Activated CD8-positive, alpha-beta memory T cell treated with anti-CD3 and anti-CD28 coated beads for 24 hours (primary cell): ENCODE data around the gene SIX2.
A peak's percentile ranks its signal among the peaks of the same experiment; 100 is the strongest.

ENCODE experiments used
- DNase-seq: peaks from one replicate; pipeline ENCODE4 v3.0.0-alpha.2; 2020

The SIX2 gene

DNA sequence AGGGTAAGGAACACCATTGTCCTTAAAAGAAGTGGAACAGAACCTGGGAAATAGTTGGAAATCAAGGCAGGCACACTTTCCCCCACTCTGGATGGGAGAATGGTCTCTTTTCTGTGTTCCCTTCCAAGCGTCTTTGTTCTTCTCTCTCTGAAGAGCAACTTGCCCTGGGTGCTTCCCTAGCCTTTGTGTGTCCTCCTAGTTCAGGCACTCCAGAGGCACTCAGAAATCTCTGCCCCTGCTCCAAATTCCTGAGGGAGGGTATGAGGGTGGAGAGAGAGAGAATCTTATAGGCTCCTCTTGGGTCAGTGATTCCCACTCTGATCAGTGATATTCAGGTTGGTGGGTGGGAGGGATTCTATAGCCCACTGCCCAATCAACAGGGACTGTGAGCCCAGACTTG, 8.8 kb upstream of the SIX2 start:
- DNase-seq, result no peak

DNA sequence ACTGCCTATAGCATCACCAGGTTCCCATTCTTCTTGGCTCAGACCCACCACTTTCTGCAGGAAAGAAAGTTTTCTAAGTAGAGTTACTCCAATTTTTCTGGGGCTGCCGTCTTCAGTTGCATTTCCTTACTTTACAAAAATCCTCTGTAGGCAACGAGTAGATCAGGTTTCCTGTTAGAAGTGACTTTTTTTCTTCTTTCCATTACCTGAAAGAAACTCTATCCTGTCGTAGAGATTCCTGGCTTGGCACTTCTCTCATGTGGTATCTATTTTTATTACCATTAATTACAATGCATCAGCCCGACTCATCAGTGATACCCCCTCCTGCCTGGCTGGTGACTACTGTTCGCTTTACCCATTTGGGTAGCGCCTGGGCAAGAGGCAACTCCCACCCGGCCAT, 5.6 kb upstream of the SIX2 start:
- no peak for DNase-seq

DNA sequence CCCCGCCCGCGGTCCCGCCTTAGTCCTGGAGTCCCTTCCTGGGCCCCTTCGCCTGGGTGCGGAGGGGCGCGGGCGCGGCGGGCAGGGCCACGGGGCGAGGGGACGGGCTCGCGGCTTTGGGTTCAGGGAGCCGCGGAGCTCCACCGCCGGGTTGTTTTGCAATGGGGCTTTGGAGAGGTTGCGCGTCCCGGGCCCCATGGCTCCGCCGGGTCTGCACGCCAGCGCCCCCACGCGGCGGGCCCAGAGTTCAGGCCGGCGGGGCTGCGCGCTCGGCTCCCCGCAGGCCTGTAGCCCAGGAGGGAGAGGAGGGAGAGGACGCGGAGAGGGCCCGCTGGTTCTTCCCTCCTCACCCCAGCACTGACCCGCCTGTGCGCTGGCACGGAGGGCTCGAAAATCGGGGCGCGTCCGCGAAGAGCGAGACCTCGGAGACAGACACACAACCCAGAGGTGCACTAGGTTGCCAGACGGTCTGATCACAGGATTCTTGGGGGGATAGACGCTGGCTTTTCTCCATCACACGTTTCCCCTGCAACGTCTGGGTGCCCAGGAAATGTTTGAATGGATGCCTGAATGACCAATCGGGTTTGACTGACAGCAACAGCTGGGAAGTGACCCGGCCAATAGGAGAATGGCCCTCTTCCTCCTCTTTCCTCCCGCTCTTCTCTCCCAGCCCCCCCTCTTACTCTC, 4.9 kb upstream of the SIX2 start:
- peak; percentile 58 for DNase-seq

DNA sequence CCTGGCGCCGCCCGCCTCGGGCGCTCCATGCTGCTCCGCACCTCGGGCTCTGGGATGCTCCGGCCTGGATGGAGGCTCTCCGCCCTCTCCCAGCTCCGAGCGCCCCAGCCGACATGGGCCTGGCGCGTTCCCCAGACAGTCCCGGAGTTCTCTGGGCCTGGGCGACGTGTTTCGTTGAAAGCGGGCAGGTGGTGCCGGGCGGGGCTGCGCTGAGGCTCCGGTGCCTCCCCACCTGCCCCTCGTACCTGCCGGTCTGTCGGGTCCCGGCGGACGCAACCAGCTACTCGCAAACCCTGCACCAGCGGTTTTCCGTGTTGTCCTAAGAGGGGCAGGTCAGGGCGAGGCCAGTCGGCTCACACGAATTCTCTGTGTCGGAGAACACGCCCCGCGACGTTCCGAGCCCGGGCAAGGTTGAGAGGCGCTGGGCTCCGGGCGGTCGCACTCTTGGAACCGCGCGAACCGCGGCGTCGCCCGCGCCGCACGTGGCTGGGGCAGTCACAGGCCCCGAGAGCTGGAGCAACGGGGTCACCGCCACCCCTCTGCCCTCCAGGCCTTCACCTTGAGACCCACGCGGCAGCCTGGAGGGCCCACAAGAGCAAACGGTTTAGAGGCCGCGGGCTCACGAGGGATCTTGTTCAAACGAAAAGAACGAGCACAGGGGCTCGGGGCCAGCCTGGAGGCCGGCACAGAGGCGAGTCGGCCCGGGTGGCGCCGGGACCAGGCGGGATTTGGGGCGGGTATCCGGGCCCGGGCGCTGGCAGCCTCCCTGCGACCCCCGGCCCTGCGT, 4.2 kb upstream of the SIX2 start:
- DNase-seq, result no peak

DNA sequence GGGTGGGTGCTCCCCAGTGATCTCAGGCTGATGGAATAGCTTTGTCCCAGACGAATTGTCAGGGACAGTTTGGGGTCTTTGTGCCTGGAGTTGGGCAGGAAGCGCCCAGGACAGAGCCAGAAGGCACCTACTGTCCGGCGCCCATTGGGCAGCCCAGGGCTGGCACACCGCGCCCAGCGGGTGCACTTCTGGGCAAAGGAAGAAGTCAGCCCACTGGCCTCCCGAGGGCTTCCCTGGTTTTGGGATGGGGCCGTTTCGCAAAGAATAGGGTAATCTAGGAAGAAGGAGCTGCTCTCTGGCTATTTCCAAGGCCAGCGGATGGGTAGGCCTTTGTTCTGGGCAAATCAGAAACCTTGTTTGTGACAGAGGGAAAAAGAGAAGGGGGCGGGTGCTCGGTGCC, 3.5 kb upstream of the SIX2 start:
- no peak for DNase-seq

DNA sequence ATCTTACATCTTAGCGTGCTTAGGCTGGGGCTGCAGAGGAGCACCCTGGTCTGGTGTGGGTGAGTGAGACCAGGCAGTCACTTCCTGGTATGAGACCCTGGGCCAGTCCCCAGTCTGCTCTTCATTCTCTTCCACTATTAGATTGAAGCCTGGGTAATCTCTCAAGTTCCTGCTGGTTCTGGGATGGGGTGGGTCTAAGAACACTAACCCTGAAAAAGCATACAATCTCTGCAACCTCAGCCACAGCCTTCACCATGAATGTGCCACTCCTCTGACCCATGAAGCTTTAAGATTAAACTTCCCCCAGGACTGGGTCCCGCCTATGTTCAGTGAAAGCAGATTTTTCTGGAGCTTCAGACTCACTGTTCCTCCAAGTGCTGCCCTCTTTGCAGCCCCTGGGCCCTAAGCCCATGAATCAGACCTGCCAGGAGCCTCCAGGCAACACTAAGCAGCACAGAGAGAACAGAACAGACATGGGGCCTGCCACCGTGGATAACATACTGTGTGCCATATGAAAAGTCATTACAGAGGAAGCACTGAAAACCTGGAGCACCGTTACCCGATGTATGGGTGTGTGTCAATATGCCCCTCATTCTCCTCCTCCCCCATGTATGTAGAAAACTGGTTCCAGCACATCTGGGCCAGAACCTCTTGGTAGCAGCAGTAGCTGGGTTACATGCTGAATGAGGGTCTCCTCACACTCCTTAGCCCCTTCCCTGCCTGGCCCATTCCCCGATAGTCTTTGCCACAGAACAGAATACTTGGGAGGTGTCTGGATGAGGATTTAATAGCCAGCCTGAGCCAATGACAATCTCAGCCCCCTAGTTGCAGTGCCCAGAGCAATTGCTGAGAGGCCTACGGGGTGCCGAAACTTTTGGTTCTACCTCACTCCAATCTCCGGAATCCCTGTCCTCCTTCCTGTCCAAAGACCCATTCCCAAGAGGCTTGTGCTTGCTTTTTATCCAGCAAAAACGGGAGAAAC, 2.7 kb upstream of the SIX2 start:
- DNase-seq, result no peak

DNA sequence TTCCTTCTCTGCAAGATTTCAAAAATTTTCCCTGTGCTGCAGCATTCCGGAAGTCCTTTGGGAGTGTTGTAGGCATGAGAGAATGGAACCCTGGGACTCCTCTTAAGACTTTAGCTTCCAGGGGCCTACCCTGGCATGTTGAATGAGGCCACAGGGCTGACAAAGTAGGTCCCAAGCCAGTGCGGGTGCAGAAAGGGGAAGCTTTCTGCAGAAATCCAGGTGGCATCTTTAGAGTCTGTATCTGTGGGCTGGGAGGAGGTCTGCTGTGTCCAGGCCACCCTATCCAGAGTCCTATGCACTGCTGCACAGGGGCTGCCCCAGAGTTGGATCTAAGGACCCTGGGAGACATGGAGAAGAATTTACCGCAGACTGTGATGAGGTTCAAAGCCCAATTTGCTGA, 1.9 kb upstream of the SIX2 start:
- DNase-seq, result no peak

DNA sequence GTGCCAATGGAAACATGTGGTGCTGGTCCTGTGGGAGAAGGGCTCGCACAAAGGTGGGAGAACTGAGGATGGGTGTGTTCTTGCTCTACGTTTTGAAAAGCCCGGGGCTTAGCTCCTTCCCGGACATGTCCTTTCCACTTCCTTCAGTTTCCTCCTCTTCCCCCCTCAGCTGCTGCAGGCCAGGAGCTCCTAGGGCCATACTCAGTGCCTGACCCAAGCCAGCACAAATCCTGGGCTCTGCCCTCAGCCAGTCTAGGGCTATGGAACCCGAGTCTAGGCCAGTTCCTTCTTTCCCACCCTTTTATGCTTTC, 1.4 kb upstream of the SIX2 start:
- DNase-seq, result no peak

DNA sequence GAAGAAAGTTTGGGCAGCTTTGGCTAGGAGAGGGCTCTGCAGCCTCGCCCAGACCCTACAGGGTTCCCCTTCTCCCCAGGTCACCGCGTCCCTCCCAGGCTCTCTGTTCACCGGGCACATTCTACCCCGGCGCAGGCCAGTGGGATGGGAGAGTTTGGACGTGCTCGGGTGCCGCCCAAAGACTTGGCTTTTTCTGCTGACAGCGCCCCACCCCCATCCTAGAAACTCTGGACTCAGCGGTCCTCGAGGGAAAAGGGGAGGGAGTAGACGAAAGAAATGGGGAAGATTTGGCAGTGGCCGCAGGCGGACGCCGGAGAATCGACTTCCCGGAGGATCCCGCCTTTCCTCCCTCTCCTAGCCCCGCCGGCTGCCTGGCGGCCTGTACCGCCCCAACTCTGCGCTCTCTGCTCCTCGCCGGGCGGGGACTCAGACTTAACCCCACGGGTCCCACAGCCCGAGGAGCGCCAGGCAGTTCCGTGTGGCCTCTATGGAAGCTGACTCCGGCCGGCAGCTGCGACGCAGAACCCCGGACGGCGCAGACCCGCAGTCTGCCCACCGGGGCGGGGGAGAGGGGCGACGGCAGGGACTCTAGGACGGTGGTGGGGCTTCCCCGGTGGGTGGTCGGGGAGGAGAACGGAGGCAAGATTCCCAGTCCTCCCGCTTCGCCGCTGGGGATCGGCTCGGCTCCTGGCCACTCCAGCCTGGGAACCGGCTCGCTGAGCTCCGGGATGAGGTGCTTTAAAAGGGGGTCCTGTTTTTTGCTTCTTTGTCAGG, 863 bp upstream of the SIX2 start:
- DNase-seq, result no peak

DNA sequence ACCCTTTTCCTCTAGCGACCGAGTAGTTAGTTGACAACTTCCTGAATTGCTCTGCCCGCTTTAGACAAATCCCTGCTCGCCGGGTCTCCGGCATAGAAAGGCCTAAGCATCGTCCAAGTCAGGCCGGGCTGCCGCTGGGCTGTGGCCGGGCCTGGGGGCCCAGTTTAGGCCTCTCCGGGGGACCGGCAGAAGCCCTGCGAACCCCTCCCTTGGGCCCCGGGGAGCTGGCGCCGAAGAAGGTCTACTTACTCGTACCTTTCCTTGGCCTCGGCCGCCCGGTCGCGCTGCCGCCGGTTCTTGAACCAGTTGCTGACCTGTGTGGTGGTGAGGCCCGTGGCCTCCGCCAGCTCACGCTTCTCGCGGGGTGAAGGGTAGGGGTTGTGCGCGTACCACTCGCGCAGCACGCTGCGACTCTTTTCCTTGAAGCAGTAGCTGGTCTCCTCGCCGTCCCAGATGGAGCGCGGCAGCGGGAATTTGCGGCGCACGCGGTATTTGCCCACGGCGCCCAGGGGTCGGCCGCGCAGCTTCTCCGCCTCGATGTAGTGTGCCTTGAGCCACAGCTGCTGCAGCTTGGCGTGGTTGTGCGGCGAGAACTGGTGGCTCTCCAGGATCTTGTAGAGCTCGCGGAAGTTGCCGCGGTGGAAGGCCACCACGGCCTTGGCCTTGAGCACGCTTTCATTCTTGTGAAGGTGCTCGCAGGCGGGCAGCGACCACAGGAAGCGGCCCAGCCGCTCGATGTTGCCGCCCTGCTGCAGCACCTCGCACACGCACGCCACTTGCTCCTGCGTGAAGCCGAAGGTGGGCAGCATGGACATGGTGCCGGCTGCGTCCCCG, 739 bp downstream of the SIX2 start:
- DNase-seq, result peak; percentile 62

DNA sequence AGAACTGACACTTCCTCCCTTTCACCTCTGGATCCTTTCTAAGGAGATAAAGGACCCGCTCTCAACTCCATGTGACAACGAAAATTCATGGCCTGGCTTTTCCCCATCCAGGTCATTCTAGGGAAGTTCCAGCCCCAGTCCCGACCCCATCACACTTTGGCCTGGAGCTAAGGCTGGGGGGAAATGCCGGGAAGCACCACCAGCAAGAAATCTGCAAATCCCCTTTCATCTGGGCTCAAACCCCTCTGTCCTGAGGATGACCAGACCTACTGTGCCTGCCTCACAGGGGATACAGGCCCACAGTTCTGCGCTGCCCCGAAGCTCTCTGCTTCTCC, 1.3 kb downstream of the SIX2 start:
- peak; percentile 54 for DNase-seq

DNA sequence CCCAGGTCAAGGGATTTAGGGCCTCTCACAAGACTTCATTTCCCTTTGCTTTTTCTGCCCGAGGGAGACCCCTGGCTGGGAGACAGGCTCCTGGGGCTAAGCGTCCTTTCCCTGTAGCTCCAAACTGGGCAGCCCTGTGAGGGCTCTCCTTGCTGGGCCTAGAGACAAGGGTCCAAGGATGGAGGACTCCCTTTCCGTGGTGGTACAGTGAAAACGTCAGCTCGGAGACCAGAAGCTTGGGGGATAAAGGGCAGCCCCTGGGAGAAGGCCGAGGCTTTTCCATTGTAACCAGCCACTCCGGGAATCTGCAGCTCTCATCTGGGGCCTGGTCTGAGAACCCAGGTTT, 2.3 kb downstream of the SIX2 start:
- no peak for DNase-seq

DNA sequence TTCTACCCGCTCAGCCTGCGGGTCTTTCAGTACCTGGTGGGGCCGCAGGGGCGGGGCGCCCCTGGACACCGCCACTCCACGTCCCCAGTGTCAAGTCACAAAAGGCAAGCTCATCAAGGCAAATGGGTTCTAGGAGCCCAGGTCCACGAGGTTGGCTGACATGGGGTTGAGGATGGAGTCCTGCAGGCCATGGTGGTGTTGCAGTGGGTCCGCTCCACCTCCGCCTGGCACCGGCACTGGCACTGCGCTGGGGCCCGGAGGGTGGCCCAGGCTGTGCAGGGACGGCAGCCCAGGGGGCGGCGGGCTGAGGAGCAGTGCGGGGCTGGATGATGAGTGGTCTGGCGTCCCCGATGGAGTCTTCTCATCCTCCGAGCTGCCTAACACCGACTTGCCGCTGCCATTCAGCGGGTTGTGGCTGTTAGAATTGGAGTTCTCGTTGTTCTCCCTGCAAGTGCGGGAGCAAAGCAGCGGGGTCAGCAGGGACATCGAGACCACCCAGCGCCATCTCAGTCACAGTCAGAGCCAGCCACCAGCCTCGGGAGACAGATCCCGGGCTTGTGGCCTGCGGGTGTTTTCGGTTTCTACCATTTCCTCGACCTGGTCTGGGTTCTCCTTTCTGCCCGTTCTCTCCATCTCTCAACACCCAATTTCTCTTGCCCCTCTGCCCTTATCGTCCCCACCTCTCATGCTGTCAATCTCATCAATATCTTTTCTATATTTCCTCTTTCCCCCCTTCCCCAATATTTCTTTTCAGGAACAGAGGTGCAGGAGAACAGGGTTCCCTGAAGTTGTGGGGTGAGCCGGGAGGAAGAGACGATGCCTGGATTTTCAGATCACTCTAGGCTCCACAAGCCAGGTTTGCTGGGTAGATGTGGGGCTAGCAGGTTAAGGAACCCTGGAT, 3.0 kb downstream of the SIX2 start:
- DNase-seq, result peak; percentile 54

DNA sequence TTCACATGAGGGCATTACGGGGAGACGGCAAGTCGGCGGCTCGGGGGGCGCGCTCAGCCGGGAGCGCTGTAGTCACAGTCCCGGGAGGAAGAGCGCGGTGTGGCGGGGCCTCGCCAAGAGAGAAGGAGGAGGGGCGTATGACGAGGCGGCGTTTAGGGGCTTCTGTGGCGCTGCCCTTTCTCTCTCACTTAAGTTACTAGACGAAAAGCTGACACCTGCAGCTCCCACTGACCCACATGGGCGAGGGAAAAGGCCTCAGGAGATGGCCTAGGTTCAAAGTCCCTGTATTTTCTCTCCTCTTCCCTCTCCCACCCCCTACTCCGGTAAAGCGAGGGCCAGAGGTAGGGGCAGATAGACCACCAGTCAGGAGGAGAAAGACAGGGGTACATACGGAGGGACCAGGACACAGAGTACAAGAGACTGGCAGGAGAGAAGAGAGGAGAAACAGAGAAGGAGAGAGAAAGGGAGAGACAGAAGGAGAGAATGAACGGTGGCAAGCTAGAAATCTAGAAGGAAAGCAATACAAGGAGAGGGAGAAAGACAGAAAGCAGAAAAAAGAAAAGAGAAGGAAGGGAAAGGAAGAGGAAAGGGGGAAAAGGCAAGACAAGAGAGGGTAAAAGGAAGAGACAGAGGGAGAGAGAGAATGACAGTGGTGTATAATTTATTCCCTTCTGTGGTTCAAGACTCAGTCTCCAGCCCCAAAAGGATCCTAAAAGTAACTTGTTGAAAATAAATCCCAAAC, 3.8 kb downstream of the SIX2 start:
- no peak for DNase-seq

DNA sequence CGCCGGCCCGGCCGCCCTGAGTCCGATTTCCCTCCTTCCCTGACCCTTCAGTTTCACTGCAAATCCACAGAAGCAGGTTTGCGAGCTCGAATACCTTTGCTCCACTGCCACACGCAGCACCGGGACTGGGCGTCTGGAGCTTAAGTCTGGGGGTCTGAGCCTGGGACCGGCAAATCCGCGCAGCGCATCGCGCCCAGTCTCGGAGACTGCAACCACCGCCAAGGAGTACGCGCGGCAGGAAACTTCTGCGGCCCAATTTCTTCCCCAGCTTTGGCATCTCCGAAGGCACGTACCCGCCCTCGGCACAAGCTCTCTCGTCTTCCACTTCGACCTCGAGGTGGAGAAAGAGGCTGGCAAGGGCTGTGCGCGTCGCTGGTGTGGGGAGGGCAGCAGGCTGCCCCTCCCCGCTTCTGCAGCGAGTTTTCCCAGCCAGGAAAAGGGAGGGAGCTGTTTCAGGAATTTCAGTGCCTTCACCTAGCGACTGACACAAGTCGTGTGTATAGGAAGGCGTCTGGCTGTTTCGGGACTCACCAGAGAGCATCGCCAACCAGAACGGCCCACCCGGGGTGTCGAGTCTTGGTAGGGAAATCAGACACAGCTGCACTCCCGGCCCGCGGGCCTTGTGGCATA, 4.6 kb downstream of the SIX2 start:
- no peak for DNase-seq

DNA sequence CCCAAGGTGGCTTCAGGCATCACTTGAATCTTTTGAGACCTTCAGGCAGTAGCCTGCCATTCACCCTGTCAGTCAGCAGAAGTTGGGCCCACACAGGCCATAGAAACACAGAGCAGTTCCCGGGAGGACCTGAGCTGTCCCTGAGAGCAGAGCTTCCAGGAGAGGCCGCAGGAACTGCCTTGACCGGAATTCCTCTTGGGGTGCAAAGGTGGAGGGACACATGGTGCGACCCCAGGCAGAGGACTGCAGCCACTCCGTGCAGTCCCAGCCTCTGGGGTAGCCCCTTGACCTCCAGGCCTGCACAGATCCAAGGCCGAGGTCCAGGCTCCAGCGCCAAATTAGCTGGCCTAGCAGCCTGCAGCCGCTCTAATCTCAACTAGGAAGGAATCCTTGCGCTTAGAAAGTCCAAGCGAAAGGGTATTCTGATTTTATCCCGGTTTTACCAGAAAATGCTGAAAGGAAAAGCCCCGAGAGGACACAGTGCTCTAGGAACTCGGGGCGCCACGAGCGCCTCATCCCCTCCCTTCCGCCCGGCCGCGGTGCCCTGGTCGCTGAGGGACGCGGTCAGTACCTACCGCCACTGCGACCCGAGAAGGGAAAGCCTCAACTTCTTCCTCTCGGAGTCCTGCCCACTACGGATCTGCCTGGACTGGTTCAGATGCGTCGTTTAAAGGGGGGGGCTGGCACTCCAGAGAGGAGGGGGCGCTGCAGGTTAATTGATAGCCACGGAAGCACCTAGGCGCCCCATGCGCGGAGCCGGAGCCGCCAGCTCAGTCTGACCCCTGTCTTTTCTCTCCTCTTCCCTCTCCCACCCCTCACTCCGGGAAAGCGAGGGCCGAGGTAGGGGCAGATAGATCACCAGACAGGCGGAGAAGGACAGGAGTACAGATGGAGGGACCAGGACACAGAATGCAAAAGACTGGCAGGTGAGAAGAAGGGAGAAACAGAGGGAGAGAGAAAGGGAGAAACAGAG, 5.4 kb downstream of the SIX2 start:
- no peak for DNase-seq

DNA sequence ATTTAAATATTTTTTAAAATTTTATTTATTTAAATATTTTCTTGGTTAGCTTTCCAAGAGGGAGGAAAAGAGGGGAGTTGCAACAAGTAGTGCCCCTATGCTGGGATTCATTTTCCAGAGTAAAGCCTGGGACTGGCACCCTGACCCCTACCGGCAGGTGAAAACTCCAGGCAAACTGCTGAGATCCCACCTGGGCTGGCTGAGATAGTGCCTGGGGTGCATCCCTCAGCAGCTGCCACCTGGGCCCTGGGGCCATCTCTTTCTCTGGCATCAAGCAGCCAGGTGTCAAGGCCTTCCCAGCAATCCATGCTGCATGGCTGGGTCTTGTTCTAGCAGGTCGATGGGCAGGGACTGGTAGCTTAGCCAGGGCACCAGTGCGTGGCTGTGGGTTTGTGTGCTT, 6.6 kb downstream of the SIX2 start:
- no peak for DNase-seq

DNA sequence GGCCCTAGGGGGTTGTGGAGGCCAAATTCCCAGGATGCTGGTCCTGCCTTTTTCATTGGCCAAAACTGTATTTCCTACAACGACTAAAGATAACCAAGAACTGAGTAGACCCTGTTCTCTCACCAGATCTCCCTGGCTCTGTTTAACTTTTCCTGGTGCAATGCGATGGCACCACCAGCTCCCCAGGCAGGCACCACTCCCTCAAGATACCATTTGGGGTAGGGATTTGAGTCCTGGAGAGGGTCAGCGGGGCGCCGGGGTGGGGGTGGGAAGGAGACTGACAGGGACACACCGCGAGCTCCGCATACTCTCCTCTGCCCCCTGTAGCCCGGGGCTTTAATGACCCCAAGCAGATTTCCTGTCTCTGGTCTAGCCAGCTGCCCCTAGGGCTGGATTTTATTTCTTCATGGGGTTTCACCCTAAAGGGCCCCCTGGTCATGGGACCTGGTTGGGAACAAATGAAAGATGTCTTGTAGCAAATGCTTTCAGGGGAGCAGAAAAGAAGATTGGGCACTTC, 7.3 kb downstream of the SIX2 start:
- no peak for DNase-seq
